NCI-H2081 (cell line): ENCODE measurements around the gene ZNF57.
"Not testable (repeated sequence)": the region's sequence is repeated elsewhere in the genome, so short reads cannot be mapped to it uniquely, and the experiment has no call there.

Experiments used
- DNase-seq, 2 experiments: peaks; one replicate each; lab custom pipeline; 2025; lab: John Stamatoyannopoulos, UW

The ZNF57 gene

DNA sequence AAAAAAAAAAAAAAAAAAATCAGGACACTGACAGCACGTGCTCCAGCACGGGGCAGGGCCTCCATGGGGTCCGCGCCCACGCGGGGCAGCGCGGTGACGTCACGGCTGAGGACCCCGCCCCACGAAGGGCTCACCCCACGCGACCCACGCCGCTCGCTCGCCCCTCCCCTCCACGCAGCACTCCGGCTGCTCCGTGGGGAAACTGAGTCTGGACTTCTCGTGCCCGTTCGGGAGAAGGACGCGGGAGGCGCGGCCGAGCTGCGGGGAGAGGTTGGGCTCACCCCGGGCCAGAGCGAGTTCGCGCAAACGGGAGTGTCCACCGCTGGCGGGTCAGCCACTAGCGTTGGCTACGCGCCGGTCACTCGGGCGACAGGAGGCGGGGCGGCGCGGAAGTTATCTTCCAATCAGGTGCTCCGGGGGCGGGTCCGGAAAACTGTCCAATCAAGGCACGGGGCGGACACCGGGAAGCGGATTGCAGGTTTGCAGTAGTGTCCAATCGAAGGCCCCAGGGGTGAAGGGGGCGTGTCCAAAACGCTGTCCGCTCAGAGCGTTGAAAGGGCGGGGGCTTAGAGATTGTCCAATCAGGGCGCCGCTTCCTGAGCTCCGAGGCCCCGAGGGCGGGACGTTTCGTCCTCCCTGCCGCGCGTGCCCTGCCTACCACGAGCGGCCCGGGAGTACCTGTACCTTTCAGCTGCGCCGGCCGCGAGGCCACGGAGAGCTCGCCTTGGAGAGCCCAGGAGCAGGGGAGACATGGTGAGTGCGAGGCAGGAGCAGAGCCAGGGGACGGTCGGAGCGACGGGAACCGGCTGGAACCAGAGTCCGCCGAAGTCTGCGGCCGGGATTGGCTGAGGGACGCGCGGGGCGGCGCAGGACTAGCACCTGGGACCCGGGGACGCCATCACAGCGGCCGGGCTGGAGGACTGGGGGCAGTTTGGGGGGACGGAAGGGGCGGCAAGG, at the start of gene ZNF57:
Gene ZNF57, plus strand, starts transcription at position 633 of the 957 bp plus-strand sequence. Its CDS starts 118 bp downstream, at position 751.
- DNase-seq = peak; percentile 99

DNA sequence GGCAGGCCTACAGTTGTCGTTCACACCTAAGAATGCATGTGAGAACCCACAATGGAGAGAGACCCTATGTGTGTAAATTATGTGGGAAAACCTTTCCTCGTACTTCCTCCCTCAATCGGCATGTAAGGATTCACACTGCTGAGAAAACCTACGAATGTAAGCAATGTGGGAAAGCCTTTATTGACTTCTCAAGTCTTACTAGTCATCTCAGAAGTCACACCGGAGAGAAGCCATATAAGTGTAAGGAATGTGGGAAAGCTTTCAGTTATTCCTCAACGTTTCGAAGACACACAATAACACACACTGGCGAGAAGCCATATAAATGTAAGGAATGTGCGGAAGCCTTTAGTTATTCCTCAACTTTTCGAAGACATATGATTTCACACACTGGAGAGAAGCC, 48.1 kb upstream of the ZNF57 start:
- DNase-seq = no peak

- no peak for DNase-seq
Measured at GRCh38 chr19:2853015-2853606, 47.6 kb upstream of the ZNF57 start.

DNA sequence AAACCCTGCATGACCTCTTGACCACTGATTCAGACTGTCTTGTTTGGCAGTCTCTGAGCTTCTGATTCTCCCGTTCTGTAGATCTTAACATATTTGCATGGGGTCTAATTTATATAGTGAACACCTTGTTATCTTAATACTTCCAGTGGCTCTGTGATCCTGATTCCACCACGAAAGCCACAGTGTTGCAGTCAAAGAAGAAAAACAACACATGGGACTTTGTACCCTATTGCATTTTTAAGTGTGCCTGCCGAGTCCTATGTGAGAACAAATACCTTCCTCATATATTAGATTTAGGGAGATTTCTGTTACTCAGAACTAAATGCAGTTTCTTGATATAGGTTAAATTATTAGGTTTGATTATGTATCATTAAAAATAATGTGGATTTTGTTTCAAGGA, 45.9 kb upstream of the ZNF57 start:
- DNase-seq = no peak

DNA sequence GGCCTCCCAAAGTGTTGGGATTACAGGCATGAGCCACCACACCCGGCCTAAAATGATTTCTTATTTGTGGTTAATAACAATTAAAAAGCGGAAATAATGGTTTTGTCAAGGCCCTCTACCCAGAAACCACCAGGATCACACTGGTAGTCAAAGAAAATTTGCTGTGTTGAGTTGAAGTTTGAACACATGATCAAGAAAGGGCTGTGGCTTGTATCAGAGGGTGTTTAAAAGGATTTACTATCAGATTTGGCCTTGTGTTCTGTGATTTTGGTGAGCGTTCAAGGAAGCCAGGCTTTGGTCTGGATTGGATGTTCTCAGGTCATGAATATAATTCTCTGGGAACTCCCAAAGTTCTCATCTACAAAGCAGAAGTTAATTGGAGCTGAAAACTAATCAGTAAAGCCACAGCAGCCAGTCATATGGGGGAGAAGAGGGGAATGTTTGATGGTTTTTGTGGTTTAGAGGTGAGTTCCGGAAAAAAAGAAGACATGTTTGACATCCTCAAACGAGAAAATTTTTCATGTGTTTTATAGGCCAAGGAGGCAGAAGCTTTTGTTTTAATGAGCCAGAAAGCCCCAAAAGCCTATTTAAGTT, 44.2 kb upstream of the ZNF57 start:
- DNase-seq = no peak

GRCh38 chr19:2858864-2859263, 41.9 kb upstream of the ZNF57 start:
- DNase-seq = no peak

GRCh38 chr19:2863816-2864215, 36.9 kb upstream of the ZNF57 start:
- no peak for DNase-seq

- DNase-seq = no peak
Measured at GRCh38 chr19:2865334-2866100, 35.2 kb upstream of the ZNF57 start.

- no peak for DNase-seq
Measured at GRCh38 chr19:2866495-2867024, 34.2 kb upstream of the ZNF57 start.

DNA sequence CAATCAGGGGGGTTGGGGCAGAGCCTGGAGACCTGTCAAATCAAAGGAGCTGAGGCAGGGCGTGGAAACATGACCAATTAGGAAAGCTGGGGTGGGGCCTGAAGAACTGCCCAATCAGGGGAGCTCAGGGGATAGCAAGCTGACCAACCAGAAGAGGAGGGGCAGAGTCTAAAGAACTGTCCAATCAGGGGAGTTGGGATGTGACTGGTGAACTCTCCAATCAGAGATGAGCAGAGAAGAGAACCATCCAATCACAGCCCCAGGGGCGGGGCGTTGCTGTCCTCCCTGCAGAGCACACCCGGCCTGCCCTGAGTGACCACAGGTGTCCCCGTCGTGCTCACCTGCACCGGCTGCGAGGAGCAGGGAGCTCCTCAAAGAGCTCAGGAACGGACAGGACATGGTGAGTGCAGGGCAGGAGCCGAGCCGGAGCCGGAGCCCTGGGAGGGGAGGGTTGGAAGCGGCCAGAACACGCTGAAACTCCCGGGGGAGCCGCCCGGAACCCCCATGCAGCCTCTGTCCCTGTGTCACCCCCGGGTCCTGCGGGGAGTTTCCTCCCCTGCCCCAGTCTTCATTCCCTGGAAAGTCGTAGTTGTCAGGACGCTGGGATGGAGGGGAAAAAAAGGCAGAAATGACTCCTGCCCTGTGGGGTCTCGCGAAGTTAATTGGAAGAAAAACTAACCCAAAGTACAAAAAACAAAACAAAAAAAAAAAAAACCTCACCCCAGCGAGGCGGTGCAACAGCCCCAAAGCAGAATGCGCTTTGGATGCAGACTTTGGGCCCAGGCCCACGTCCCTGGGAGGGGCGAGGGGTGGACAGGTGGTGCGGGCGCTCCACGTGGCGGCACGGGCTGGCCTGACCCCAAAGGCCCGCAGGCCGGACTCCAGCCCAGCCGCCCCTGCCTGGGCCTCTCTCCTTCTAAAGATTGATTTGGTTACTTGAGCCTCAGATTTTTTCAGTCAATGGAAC, 33.4 kb upstream of the ZNF57 start, which contains the start of gene ZNF556:
Gene ZNF556, plus strand, starts transcription at position 311 of the 967 bp plus-strand sequence. Its CDS starts 87 bp downstream, at position 398.
- DNase-seq = peak; percentile 56 to 66

DNA sequence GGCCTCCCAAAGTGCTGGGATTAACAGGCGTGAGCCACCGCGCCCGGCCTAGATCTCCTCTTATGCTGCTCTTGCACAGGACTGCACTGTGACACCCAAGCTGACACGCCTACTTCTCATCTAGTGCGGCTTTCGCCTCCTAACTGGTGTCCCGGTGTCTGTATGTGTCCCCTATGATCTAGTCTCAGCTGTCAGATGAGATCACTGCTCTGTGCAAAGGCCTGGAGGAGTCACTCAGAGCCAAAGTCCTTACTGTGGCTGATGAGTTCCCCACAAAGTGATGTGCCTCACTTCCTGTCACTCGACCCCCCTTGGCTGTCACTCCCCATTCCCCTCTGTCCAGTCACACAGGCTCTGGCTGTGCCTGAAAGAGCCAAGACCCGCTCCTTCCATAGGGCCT, 31.1 kb upstream of the ZNF57 start:
- no peak for DNase-seq

DNA sequence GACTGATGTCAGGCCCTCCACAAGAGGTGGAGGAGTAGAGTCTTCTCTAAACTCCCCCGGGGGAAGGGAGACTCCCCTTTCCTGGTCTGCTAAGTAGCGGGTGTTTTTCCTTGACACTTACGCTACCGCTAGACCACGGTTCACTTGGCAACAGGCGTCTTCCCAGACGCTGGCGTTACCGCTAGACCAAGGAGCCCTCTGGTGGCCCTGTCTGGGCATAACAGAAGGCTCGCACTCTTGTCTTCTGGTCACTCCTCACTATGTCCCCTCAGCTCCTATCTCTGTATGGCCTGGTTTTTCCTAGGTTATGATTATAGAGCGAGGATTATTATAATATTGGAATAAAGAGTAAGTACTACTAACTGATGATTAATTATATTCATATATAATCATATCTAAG, 28.6 kb upstream of the ZNF57 start:
- DNase-seq = not testable (repeated sequence)

- DNase-seq = no peak
Measured at GRCh38 chr19:2877398-2878331, 23.1 kb upstream of the ZNF57 start.

GRCh38 chr19:2883686-2884439, 16.9 kb upstream of the ZNF57 start:
- no peak for DNase-seq

DNA sequence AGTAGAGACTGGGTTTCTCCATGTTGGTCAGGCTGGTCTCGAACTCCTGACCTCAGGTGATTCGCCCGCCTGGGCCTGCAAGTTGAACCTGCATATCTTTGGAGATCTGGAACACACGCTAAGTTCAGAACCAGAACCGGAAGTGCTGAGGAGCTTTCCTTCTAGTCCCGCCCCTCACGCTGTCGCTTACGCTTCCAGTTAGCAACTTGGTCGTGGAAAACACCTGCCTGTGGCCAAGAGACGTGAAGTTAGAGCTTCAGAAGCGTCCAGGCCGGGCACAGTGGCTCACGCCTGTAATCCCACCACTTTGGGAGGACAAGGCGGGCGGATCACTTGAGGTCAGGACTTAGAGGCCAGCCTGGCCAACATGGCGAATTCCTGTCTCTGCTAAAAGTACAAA, 15.0 kb upstream of the ZNF57 start:
- no peak for DNase-seq

GRCh38 chr19:2887391-2887914, 13.3 kb upstream of the ZNF57 start:
- DNase-seq = peak; percentile 61 to 81

GRCh38 chr19:2888731-2889224, 11.9 kb upstream of the ZNF57 start:
- DNase-seq = no peak

- not testable (repeated sequence) for DNase-seq
Measured at GRCh38 chr19:2890531-2890930, 10.2 kb upstream of the ZNF57 start.
